Cardiac muscle cell (in vitro differentiated cells and primary cell): ENCODE measurements around the gene ARHGAP6. TPM values are rescaled to one million over a fixed set of nuclear protein-coding genes. Genes with fewer than 3 reads are reported as not detected.

Experiments
- DNase-seq, 2 donors: peaks; one replicate each; pipeline versions ENCODE4 v3.0.0 to v3.0.0-alpha.2; 2010 to 2017; ENCODE audit warnings: low read depth in 1 of 2, low spot score in 1 of 2
- H3K27ac ChIP-seq: fragments of 200-600 bp; sonication (generic); 2 replicates; pipeline ENCODE4 v1.5.1; 2016
- H3K27me3 ChIP-seq: fragments of 200-600 bp; sonication (generic); 2 replicates; pipeline ENCODE4 v1.6.0; 2016; ENCODE audit warnings: control low read depth
- H3K36me3 ChIP-seq: fragments of 200-600 bp; sonication (generic); 2 replicates; pipeline ENCODE4 v1.5.1; 2016; ENCODE audit warnings: control low read depth
- H3K4me1 ChIP-seq: fragments of 200-600 bp; sonication (generic); 2 replicates; pipeline ENCODE4 v1.8.1; 2017; ENCODE audit warnings: low read depth, mild to moderate bottlenecking, mixed run types
- H3K4me3 ChIP-seq: fragments of 200-600 bp; sonication (generic); 2 replicates; pipeline ENCODE4 v1.5.1; 2016; ENCODE audit warnings: mild to moderate bottlenecking
- H3K9me3 ChIP-seq: fragments of 200-600 bp; sonication (generic); 2 replicates; pipeline ENCODE4 v1.5.1; 2017; ENCODE audit warnings: low read depth, mild to moderate bottlenecking, control low read depth
- polyA plus RNA-seq: library from polyadenylated mRNA; unstranded; fragments of >200 nt; fragmentation: Nextera tagmentation; extraction: Ambion mirVana; gene quantifications from 2 replicates; pipeline ENCODE4 v1.2.1, GENCODE V29; 2016
- total RNA-seq: library from RNA; depleted of rRNA; stranded (reverse); fragments of >200 nt; gene quantifications from 2 replicates; pipeline ENCODE4 v1.2.3, GENCODE V29; 2016
- TF ChIP-seq, protein P1 (sequence below): IDR thresholded peaks from 2 replicates; pipeline ENCODE4 v1.5.1; 2012; ENCODE audit warnings: low read depth, mild to moderate bottlenecking, low read length

The ARHGAP6 gene
- total and polyA plus RNA-seq, 2 experiments from 2014 or later = 10.5 to 45.0 TPM

- no peaks in the 10 kb centered on the region for H3K9me3 ChIP-seq
- no peaks in the 10 kb centered on the region for H3K27me3 ChIP-seq
- DNase-seq = no peak
- no peak overlapping the region for H3K27ac ChIP-seq
- TF ChIP-seq, protein P1, sequence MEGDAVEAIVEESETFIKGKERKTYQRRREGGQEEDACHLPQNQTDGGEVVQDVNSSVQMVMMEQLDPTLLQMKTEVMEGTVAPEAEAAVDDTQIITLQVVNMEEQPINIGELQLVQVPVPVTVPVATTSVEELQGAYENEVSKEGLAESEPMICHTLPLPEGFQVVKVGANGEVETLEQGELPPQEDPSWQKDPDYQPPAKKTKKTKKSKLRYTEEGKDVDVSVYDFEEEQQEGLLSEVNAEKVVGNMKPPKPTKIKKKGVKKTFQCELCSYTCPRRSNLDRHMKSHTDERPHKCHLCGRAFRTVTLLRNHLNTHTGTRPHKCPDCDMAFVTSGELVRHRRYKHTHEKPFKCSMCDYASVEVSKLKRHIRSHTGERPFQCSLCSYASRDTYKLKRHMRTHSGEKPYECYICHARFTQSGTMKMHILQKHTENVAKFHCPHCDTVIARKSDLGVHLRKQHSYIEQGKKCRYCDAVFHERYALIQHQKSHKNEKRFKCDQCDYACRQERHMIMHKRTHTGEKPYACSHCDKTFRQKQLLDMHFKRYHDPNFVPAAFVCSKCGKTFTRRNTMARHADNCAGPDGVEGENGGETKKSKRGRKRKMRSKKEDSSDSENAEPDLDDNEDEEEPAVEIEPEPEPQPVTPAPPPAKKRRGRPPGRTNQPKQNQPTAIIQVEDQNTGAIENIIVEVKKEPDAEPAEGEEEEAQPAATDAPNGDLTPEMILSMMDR = no peak
- H3K4me3 ChIP-seq = no peak overlapping the region
- H3K4me1 ChIP-seq = no peaks in the 10 kb centered on the region
- H3K36me3 ChIP-seq = no peaks in the 10 kb centered on the region
Observed at GRCh38 chrX:11430271-11430670, 235.4 kb downstream of the ARHGAP6 start.

DNA sequence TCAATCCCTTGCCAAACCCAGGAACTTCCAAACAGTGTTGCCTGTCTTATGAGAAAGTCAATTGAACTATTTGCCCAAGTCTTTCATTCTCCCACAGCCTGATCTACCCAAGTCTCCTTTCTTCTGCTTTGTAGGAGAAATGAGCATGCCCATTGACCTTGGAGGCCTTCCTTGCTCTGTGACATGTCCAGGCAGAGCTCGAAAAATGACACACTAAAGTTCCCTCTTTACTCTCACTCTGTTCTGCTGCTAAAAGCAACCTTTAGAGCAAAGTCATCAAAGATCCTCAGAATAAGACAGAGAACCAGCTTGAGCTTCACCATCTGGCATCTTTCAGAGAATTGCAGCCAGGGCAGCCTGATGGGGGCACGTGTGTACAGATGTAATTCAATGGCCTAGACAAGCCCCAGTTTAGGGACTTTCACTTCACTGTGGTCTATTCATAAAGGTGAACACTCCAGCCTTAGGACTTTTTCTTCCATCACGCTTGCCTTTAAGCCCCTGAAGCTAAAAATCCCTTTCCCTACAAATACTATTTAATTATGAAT lies 236.1 kb downstream of the ARHGAP6 start:
- H3K36me3 ChIP-seq = no peaks in the 10 kb centered on the region
- no peak for DNase-seq
- H3K27ac ChIP-seq = no peak overlapping the region
- no peaks in the 10 kb centered on the region for H3K9me3 ChIP-seq
- no peaks in the 10 kb centered on the region for H3K4me1 ChIP-seq
- TF ChIP-seq, protein P1 = no peak
- no peaks in the 10 kb centered on the region for H3K27me3 ChIP-seq
- no peak overlapping the region for H3K4me3 ChIP-seq

- Histone ChIP-seq H3K9me3 (no peaks in the 10 kb centered on the region), H3K27ac (no peak overlapping the region), H3K4me3 (peak overlapping the region; percentile 18), H3K36me3 (no peaks in the 10 kb centered on the region), H3K4me1 (no peaks in the 10 kb centered on the region), H3K27me3 (no peaks in the 10 kb centered on the region)
- TF ChIP-seq, protein P1 = peak; percentile 50
- DNase-seq = peak; percentile 6 to 22
Observed at GRCh38 chrX:11427453-11428071, 238.2 kb downstream of the ARHGAP6 start.

DNA sequence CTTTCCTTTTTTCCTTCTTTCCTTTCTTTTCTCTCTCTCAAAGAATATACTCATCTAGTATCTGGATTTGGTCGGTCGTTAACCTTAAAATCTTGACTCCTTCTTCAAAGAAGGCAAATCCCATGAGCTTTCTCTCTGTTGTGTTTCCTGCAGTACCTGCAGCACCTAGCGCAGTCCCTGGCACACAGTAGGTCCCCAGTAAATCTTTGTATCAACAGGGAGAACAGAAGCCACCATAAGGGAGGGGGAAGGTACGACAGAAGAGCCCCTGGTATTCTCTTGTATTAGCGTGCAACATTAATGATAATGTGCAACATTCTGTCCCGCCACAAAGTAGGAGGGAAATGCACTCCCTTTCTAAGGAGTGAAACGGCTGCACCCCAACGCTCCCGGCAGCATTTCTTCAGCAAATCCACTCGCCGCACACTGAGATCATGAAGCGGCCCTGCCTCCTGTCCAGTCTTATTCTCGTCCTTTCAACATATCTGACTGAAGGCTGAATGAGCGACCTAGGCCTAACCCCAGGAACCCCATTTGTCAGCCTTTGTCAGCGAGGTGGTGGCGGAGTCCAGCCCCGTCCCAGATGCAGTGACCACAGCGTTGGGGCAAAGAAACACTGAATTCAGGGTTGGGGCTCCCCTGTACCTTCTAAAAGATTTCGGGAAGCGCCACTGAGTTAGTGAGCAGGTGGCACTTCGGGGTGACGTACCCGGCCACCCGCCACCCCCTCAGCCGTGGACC lies 238.8 kb downstream of the ARHGAP6 start:
- TF ChIP-seq, protein P1 = no peak
- H3K27me3 ChIP-seq = no peaks in the 10 kb centered on the region
- H3K9me3 ChIP-seq = no peaks in the 10 kb centered on the region
- H3K27ac ChIP-seq = no peak overlapping the region
- H3K36me3 ChIP-seq = no peaks in the 10 kb centered on the region
- peaks cover 4% of the 10 kb centered on the region for H3K4me1 ChIP-seq
- H3K4me3 ChIP-seq = no peak overlapping the region
- peak in 1 of 2 donors; percentile 54 for DNase-seq

DNA sequence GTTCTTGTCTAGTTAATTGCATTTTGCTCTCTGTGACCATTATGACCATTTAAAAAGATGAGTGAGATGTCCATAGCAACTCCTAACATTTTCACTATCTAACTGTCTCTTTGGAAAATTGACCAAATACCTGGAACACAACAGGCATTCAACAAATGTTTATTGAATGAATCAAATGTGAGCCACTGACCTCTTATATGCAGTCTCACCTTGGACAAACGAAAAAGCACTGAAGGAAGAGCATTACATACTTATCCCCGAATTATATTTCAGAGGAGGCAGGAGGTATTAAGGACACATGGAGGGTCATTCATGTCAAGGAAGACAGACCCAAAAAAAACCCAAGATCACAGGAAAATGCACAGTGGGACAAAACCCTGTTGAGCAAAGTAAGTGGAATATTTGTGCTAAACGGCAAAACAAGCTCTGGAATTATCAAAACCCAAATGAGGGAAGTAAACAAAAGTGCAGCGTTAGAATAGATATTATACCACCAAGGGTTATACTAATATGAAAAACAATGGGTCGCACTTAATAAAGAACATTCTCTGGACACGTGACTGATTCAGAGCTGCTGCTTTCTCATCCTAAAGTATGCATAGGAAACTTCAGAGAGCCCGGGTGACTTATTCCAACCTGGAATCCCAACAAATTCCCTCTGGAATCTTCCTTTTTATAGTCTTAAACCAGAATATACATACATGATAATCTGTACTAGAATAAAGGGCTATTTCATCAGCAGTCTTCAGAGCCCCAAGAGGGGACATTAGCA lies 240.6 kb downstream of the ARHGAP6 start:
- peaks cover 4% of the 10 kb centered on the region for H3K4me1 ChIP-seq
- no peaks in the 10 kb centered on the region for H3K27me3 ChIP-seq
- no peak overlapping the region for H3K27ac ChIP-seq
- H3K36me3 ChIP-seq = no peaks in the 10 kb centered on the region
- no peak for DNase-seq
- TF ChIP-seq, protein P1 = no peak
- no peak overlapping the region for H3K4me3 ChIP-seq
- H3K9me3 ChIP-seq = no peaks in the 10 kb centered on the region
